ENCODE data around the gene ESF1.

The ESF1 gene

GRCh38 chr20:13799974-13800373 is 15.3 kb upstream of the ESF1 start:
- H3K27ac ChIP-seq (ENCODE audit: extremely low read depth, low read depth, low read length) = no peak overlapping the region
- POLR2A ChIA-PET = interaction anchor here (1.0 to 1.7 kb wide), 2 partner anchors 12 to 15 kb away, joined by 3 to 5 read pairs; partner anchors contain the start of genes ESF1 and NDUFAF5
- CTCF ChIA-PET = interaction anchor here (0.6 to 1.6 kb wide), 2 partner anchors 11 to 243 kb away, joined by 4 to 8 read pairs; no protein-coding TSS in a partner anchor
- no peak overlapping the region for H3K4me3 ChIP-seq (ENCODE audit: low read depth, low read length)
- no peaks in the 10 kb centered on the region for H3K9me3 ChIP-seq (ENCODE audit: control insufficient read depth, insufficient read depth, low read depth, low read length)
- TF ChIP-seq ZBTB49 (tag by site-specific recombination; IDR thresholded peaks at IDR 0.05; ENCODE audit: low read depth) (no peak), GLIS2 (tag by site-specific recombination; IDR thresholded peaks at IDR 0.05) (no peak), WT1 (tag by site-specific recombination; IDR thresholded peaks at IDR 0.05) (no peak), ZNF707 (tag by site-specific recombination; IDR thresholded peaks at IDR 0.05) (no peak), ZBTB17 (tag by site-specific recombination; IDR thresholded peaks at IDR 0.05) (no peak), ZNF362 (tag by site-specific recombination; IDR thresholded peaks at IDR 0.05) (no peak), ZNF549 (tag by site-specific recombination; IDR thresholded peaks at IDR 0.05) (no peak), ZXDB (tag by site-specific recombination; IDR thresholded peaks at IDR 0.05) (no peak), ZNF239 (tag by site-specific recombination; IDR thresholded peaks at IDR 0.05) (no peak), ZBTB21 (tag by site-specific recombination; IDR thresholded peaks at IDR 0.05) (no peak), ZNF10 (tag by site-specific recombination; IDR thresholded peaks at IDR 0.05) (no peak), RBAK (tag by site-specific recombination; IDR thresholded peaks at IDR 0.05) (no peak), ZSCAN23 (tag by site-specific recombination; IDR thresholded peaks at IDR 0.05) (no peak), ZNF544 (tag by site-specific recombination; IDR thresholded peaks at IDR 0.05) (no peak), ZBTB11 (tag by site-specific recombination; conservative IDR thresholded peaks at IDR 0.05; ENCODE audit: low read depth) (no peak), ZNF596 (tag by site-specific recombination; IDR thresholded peaks at IDR 0.05) (no peak), ZNF175 (tag by site-specific recombination; IDR thresholded peaks at IDR 0.05) (no peak)
- H3K36me3 ChIP-seq (ENCODE audit: control insufficient read depth in 2 of 2, insufficient read depth in 1 of 2, low read length in 2 of 2) = peaks cover 48 to 93% of the 10 kb centered on the region in 2 experiments
- no peaks in the 10 kb centered on the region for H3K4me1 ChIP-seq (ENCODE audit: control insufficient read depth, insufficient read depth, low read length)

GRCh38 chr20:13799040-13799439 is 14.3 kb upstream of the ESF1 start:
- POLR2A ChIA-PET = interaction anchor here (0.6 to 1.7 kb wide), 2 partner anchors 11 to 251 kb away, joined by 3 to 4 read pairs; no protein-coding TSS in a partner anchor
- Histone ChIP-seq H3K4me1 (ENCODE audit: control insufficient read depth, insufficient read depth, low read length) (no peaks in the 10 kb centered on the region), H3K9me3 (ENCODE audit: control insufficient read depth, insufficient read depth, low read depth, low read length) (no peaks in the 10 kb centered on the region), H3K27ac (ENCODE audit: extremely low read depth, low read depth, low read length) (no peak overlapping the region), H3K36me3 (ENCODE audit: control insufficient read depth in 2 of 2, insufficient read depth in 1 of 2, low read length in 2 of 2) (peaks cover 56 to 93% of the 10 kb centered on the region in 2 experiments), H3K4me3 (ENCODE audit: low read depth, low read length) (no peak overlapping the region)
- CTCF ChIA-PET = interaction anchor here (0.6 to 2.0 kb wide), 3 partner anchors 10 to 28 kb away, joined by 3 to 10 read pairs (median 4); no protein-coding TSS in a partner anchor
- TF ChIP-seq ZFHX2 (tag by site-specific recombination; conservative IDR thresholded peaks at IDR 0.05) (no peak), ZNF366 (tag by site-specific recombination; conservative IDR thresholded peaks at IDR 0.05) (no peak), INSM2 (tag by site-specific recombination; IDR thresholded peaks at IDR 0.05) (no peak), ZSCAN4 (tag by site-specific recombination; IDR thresholded peaks at IDR 0.05) (no peak), ZNF530 (tag by site-specific recombination; IDR thresholded peaks at IDR 0.05; ENCODE audit: low read depth) (no peak), ZNF433 (tag by site-specific recombination; IDR thresholded peaks at IDR 0.05; ENCODE audit: low read depth) (no peak)
- TF ChIP-seq, protein P1, sequence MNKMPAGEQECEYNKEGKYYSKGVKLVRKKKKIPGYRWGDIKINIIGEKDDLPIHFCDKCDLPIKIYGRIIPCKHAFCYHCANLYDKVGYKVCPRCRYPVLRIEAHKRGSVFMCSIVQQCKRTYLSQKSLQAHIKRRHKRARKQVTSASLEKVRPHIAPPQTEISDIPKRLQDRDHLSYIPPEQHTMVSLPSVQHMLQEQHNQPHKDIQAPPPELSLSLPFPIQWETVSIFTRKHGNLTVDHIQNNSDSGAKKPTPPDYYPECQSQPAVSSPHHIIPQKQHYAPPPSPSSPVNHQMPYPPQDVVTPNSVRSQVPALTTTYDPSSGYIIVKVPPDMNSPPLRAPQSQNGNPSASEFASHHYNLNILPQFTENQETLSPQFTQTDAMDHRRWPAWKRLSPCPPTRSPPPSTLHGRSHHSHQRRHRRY (tag by site-specific recombination; IDR thresholded peaks at IDR 0.05) = no peak
